ENCODE measurements around the gene PIK3C2G.

PIK3C2G gene

DNA sequence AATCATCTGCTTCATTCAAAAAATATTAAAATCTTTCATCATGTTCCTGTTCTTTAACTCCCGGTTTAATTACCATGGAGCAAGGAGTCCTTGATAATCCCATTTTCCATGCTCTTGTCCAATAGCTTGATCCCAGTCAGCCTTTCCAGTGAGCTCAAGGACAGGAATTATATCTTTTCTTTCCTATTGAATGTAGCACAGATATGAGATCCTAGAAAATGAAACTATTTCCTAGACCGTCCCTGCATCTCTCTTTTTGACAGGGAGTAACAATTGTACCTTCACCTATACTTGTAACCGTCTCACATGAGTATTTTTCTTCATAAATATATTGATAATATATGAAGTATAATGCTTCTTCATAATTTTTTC, 35.6 kb downstream of the PIK3C2G start:
- Histone ChIP-seq H3K4me2 (no peak overlapping the region), H3K9ac (no peak overlapping the region), H4K20me1 (no peaks in the 10 kb centered on the region; a peak in 1 of 22 replicates), H3K9me3 (replicated peaks in 1 of 11) (peaks cover 10 to 16% (median 13%) of the 10 kb centered on the region in 11 experiments), H3K4me3 (no peak overlapping the region), H3K36me3 (no peaks in the 10 kb centered on the region), H3K4me1 (no peaks in the 10 kb centered on the region), H3K27me3 (no peaks in the 10 kb centered on the region), H3K27ac (no peak overlapping the region)
- TF ChIP-seq Cebpa-rat (IDR thresholded peaks at IDR 0.05), result no peak

DNA sequence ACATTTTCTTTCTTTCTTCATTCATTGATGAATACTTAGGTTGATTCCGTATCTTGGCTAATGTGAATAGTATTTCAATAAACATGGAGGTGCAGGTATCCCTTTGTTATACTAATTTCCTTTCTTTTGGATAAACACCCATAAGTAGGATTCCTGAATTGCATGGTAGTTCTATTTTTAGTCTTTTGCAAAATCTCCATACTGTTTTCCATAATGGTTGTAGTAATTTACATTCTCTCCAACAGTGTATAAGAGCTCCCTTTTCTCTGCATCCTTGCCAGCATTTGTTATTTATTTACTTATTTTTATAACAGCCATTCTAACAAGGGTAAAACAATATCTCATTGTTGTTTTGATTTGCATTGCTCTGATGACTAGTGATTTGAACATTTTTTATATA, 36.6 kb downstream of the PIK3C2G start:
- no peak overlapping the region for H3K9ac ChIP-seq
- TF ChIP-seq Cebpa-rat (IDR thresholded peaks at IDR 0.05), result no peak
- H3K4me3 ChIP-seq, result no peak overlapping the region
- H4K20me1 ChIP-seq, result no peaks in the 10 kb centered on the region; a peak in 1 of 22 replicates
- H3K4me2 ChIP-seq, result no peak overlapping the region
- peaks cover 18 to 25% (median 23%) of the 10 kb centered on the region in 11 experiments for H3K9me3 ChIP-seq (replicated peaks in 1 of 11)
- no peaks in the 10 kb centered on the region for H3K4me1 ChIP-seq
- no peaks in the 10 kb centered on the region for H3K27me3 ChIP-seq
- H3K36me3 ChIP-seq, result no peaks in the 10 kb centered on the region
- no peak overlapping the region for H3K27ac ChIP-seq

DNA sequence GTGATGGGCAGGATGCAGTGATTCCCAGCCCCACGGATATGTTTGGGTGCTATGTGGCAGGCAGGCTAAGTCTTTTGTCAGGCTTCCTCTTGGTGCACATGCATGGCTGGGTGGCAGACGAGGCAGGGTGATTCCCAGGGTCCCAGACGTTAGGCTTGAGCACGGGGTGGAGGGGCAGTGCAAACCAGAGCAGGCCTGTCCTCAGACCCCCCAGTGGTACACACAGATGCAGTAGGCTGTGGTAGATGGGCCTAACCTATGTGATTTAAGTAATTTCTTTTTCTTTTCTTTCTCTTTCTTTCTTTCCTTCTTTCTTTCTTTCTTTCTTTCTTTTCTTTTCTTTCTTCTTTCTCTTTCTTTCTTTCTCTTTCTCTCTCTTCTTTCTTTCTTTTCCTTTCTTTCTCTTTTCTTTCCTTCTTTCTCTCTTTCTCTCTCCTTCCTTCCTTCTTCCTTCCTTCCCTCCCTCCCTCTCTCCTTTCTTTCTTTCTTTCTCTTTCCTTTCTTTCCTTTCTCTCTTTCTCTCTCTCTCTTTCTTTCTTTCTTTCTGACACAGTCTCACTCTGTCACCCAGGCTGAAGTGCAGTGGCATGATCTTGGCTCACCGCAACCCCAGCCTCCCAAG, 41.6 kb downstream of the PIK3C2G start:
- H4K20me1 ChIP-seq, result no peaks in the 10 kb centered on the region; a peak in 1 of 22 replicates
- TF ChIP-seq Cebpa-rat (IDR thresholded peaks at IDR 0.05), result no peak

DNA sequence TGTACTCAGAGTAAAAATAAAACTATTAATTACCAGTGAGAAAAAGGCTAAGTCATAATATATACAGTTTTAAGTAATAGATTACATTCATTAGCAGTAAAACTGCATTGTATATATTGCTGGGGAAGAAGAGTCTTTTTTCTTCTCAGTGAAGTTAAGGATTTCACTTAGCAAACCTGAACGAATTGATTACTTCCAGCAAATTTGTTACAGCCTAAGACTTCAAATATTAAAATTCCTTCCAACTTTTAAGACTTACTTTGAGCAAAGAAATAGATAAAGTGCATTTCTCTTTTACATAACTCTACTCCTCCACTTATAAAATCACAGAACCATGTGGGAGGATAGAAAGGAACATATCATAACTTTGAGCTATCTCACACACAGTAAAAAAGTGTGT, 43.3 kb downstream of the PIK3C2G start:
- Histone ChIP-seq H3K27ac (no peak overlapping the region), H3K27me3 (no peaks in the 10 kb centered on the region), H3K4me1 (no peaks in the 10 kb centered on the region), H3K9ac (no peak overlapping the region), H3K4me3 (no peak overlapping the region), H4K20me1 (no peaks in the 10 kb centered on the region), H3K36me3 (no peaks in the 10 kb centered on the region), H3K4me2 (no peak overlapping the region), H3K9me3 (replicated peaks in 1 of 11) (peaks cover 18 to 25% (median 23%) of the 10 kb centered on the region in 11 experiments)
- no peak for TF ChIP-seq Cebpa-rat (IDR thresholded peaks at IDR 0.05)

More for the DNA sequence above, 41.6 kb downstream of the PIK3C2G start:
- H3K9me3 ChIP-seq (replicated peaks in 1 of 11), result peaks cover 18 to 25% (median 23%) of the 10 kb centered on the region in 11 experiments
- no peaks in the 10 kb centered on the region for H3K36me3 ChIP-seq
- H3K4me2 ChIP-seq, result no peak overlapping the region
- no peaks in the 10 kb centered on the region for H3K4me1 ChIP-seq
- H3K27ac ChIP-seq, result no peak overlapping the region
- H3K9ac ChIP-seq, result no peak overlapping the region
- H3K27me3 ChIP-seq, result no peaks in the 10 kb centered on the region
- H3K4me3 ChIP-seq, result no peak overlapping the region

DNA sequence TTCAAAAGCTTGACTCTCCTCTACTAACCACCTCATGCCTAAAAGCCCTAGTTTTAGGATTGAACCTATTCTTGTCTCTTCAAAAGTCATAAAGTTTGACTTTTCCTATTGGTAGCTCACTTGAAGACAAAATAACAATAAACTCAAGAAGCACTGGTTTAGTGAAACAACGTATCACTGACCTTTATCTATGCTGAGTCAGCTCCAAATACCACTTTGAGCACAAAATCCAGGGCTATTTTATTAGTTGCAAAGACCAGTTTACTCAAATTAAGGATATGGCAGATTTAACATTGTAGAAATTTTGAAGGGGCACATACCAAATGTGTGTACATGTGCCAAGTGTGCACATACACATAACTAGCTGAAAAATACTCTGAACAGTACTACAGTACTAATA, 45.0 kb downstream of the PIK3C2G start:
- Histone ChIP-seq H3K27ac (no peak overlapping the region), H3K4me2 (no peak overlapping the region), H3K27me3 (no peaks in the 10 kb centered on the region), H3K9me3 (replicated peaks in 1 of 11) (peaks cover 12 to 16% (median 15%) of the 10 kb centered on the region in 11 experiments), H3K4me3 (no peak overlapping the region), H3K36me3 (no peaks in the 10 kb centered on the region), H4K20me1 (no peaks in the 10 kb centered on the region), H3K4me1 (no peaks in the 10 kb centered on the region), H3K9ac (no peak overlapping the region)
- no peak for TF ChIP-seq Cebpa-rat (IDR thresholded peaks at IDR 0.05)

DNA sequence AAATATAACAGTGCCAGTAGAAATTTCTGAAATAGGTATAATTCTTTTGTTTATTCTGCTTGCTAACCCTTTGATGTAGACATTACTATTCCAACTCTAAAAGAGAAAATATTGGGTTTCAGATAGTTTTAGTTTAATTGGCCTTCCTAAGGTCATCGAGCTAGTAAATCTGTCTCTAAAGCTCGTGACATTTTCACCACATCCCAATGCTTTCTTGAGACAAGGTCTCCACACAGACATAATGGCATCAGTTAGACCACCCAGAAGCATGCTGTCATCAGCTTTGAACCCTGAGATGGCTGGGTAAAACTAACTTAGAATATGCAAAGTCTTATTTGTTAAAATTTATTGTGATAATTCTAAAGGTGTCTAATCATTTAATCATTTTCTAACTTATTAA, 52.0 kb downstream of the PIK3C2G start:
- no peaks in the 10 kb centered on the region for H3K36me3 ChIP-seq
- no peak for TF ChIP-seq Cebpa-rat (IDR thresholded peaks at IDR 0.05)
- no peak overlapping the region for H3K9ac ChIP-seq
- H3K27ac ChIP-seq, result no peak overlapping the region
- no peaks in the 10 kb centered on the region for H4K20me1 ChIP-seq
- H3K9me3 ChIP-seq (replicated peaks in 1 of 11), result no peaks in the 10 kb centered on the region
- H3K4me3 ChIP-seq, result no peak overlapping the region
- H3K27me3 ChIP-seq, result no peaks in the 10 kb centered on the region
- no peak overlapping the region for H3K4me2 ChIP-seq
- no peaks in the 10 kb centered on the region for H3K4me1 ChIP-seq

DNA sequence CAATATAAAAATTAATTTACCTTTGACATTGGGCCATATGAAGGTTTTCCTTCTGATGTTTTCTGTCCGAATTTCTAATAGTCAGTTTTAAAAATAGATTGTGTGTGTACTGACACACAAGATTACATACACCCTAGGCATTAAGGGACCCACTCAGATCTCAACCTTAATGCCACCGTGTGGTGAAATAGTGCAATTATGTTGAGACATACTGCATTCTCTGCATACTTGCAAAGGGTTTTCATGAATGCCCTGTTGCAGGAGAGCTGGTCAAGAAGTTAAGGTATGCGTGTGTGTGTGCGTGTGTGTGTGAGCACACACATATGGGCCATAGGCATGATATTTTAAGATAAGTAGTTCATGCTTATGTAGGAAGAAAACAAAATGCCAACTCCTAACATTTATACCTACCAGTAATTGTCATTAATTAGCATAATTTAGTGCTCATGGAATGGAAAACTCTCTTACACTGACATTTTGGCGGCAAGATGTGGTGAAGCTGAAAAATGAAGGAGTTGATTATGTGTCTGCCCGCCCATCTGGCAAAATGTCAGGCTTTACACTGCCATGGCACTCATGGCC, 58.8 kb downstream of the PIK3C2G start:
- no peaks in the 10 kb centered on the region for H3K4me1 ChIP-seq
- H3K9me3 ChIP-seq (replicated peaks in 1 of 11), result no peaks in the 10 kb centered on the region
- H3K27me3 ChIP-seq, result no peaks in the 10 kb centered on the region
- no peak for TF ChIP-seq Cebpa-rat (IDR thresholded peaks at IDR 0.05)
- H3K4me3 ChIP-seq, result no peak overlapping the region
- no peaks in the 10 kb centered on the region for H4K20me1 ChIP-seq
- H3K9ac ChIP-seq, result no peak overlapping the region
- H3K27ac ChIP-seq, result no peak overlapping the region
- no peaks in the 10 kb centered on the region for H3K36me3 ChIP-seq
- H3K4me2 ChIP-seq, result no peak overlapping the region

DNA sequence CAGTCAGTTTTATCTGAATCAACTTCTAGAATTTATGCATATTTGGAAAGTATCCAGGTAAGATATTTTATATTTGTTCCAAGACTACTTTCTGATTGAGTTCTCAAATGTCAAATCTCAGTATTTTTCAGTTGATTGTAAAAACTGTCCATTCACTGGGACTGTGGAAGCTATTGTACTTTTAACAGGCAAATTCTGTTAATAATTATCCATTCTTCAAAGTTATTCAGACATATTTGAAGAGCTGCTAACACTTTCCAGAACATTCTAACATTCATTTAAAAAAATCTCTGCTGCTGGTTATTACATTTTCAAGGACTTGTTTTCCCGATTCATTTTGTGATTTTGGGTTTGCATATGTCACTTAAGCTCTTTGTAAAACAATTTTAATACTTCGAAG, 59.7 kb downstream of the PIK3C2G start:
- no peak overlapping the region for H3K4me2 ChIP-seq
- H3K27ac ChIP-seq, result no peak overlapping the region
- H3K9me3 ChIP-seq (replicated peaks in 1 of 11), result no peaks in the 10 kb centered on the region
- no peak for TF ChIP-seq Cebpa-rat (IDR thresholded peaks at IDR 0.05)
- H3K36me3 ChIP-seq, result no peaks in the 10 kb centered on the region
- no peak overlapping the region for H3K9ac ChIP-seq
- H3K4me1 ChIP-seq, result no peaks in the 10 kb centered on the region
- H3K4me3 ChIP-seq, result no peak overlapping the region
- no peaks in the 10 kb centered on the region for H4K20me1 ChIP-seq
- H3K27me3 ChIP-seq, result no peaks in the 10 kb centered on the region

DNA sequence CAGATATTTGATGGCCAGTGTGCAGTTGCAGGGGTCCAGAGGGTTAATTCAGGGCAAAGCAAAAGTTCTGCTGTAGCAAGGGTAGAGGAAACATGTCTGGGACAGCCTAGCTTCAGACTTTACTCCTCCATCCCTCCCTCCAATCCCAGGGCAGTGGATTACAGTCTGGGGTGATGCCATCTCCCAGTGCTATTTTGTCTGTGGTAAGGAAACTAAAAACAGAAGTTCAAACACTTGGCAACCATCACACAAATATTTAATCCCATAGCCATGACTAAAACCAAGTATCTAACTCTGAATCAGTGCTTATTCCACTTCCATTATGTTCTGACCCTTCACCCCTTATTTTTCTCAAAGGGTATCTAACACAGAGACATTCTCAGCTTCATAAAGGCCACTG, 61.8 kb downstream of the PIK3C2G start:
- Histone ChIP-seq H4K20me1 (no peaks in the 10 kb centered on the region), H3K27ac (no peak overlapping the region), H3K9ac (no peak overlapping the region), H3K4me1 (no peaks in the 10 kb centered on the region), H3K9me3 (replicated peaks in 1 of 11) (no peaks in the 10 kb centered on the region), H3K4me2 (no peak overlapping the region), H3K36me3 (no peaks in the 10 kb centered on the region), H3K27me3 (no peaks in the 10 kb centered on the region), H3K4me3 (no peak overlapping the region)
- no peak for TF ChIP-seq Cebpa-rat (IDR thresholded peaks at IDR 0.05)

DNA sequence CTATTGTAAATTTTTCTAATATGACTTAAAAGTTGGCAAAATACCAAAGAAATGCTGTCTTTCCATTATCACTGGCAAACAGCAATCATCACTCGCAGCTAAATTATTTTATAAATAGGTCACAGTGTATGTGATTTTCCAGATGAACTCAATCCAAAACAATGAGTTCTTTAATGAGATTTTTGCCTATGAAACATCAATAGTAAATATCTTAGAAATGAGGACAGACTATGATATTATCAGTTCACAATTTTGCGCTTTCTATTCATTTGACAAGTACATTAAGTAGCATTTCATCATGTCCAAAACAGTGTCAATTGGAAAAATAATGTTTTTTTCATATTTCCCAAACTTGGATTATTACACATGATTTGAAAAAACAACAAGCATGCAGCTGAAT, 65.7 kb downstream of the PIK3C2G start:
- H3K4me2 ChIP-seq, result no peak overlapping the region
- H3K4me1 ChIP-seq, result no peaks in the 10 kb centered on the region
- H3K36me3 ChIP-seq, result no peaks in the 10 kb centered on the region
- H3K9ac ChIP-seq, result no peak overlapping the region
- no peak overlapping the region for H3K27ac ChIP-seq
- no peaks in the 10 kb centered on the region for H3K27me3 ChIP-seq
- TF ChIP-seq Cebpa-rat (IDR thresholded peaks at IDR 0.05), result no peak
- H3K9me3 ChIP-seq (replicated peaks in 1 of 11), result no peaks in the 10 kb centered on the region
- H3K4me3 ChIP-seq, result no peak overlapping the region
- no peaks in the 10 kb centered on the region for H4K20me1 ChIP-seq

Measured in BLaER1 treated with 17β-estradiol and CSF1 and Interleukin-3, amounts not matched to agents 10 nM and 100 nM (cell line).